AG09309 (cell line): ENCODE data around the gene GRXCR2.

Source experiments
- DNase-seq: peaks from one replicate; pipeline ENCODE4 v3.0.0-alpha.2; 2010; ENCODE audit warnings: low read depth
- H3K4me3 ChIP-seq: 2 replicates; pipeline ENCODE4 v1.5.1; 2011; ENCODE audit warnings: mild to moderate bottlenecking, low read depth, low read length, moderate library complexity; ENCODE audit not compliant: control insufficient read depth
- TF ChIP-seq, protein P1 (sequence below): IDR thresholded peaks from 2 replicates; pipeline ENCODE4 v1.5.1; 2011; ENCODE audit warnings: mild to moderate bottlenecking, low read depth, low read length, inconsistent platforms; ENCODE audit not compliant: insufficient read depth, control insufficient read depth; ENCODE audit errors: missing control alignments

GRXCR2 gene, protein sequence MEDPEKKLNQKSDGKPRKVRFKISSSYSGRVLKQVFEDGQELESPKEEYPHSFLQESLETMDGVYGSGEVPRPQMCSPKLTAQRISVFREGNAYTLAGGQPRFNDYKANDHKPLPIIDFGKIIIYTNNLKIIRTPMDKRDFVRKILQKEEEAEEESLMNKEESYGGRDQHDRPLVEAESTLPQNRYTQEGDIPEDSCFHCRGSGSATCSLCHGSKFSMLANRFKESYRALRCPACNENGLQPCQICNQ

DNA sequence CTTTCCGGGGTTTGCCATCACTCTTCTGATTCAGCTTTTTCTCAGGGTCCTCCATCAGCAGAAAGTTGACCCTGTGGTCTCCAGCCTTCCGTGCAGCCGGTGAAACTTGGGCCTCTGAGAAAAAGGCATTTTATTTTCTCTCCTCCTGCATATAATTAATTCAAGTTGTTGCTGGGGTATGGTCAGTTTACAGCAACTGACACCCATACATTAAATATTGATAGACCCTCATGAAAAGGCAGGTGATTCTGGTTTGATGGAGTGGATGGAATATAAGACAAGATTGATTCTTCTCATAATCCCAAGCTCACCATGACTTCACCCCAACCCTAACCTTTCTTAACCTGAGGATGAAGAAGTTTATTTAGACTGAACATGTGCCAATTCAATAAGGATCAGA is at the start of gene GRXCR2:
Gene GRXCR2, minus strand, starts transcription at position 101 of the 400 bp plus-strand sequence. Its CDS starts 46 bp downstream, at position 55.
- H3K4me3 ChIP-seq = no peak within 1 kb of the TSS
- DNase-seq = no peak
- TF ChIP-seq, protein P1, sequence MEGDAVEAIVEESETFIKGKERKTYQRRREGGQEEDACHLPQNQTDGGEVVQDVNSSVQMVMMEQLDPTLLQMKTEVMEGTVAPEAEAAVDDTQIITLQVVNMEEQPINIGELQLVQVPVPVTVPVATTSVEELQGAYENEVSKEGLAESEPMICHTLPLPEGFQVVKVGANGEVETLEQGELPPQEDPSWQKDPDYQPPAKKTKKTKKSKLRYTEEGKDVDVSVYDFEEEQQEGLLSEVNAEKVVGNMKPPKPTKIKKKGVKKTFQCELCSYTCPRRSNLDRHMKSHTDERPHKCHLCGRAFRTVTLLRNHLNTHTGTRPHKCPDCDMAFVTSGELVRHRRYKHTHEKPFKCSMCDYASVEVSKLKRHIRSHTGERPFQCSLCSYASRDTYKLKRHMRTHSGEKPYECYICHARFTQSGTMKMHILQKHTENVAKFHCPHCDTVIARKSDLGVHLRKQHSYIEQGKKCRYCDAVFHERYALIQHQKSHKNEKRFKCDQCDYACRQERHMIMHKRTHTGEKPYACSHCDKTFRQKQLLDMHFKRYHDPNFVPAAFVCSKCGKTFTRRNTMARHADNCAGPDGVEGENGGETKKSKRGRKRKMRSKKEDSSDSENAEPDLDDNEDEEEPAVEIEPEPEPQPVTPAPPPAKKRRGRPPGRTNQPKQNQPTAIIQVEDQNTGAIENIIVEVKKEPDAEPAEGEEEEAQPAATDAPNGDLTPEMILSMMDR = no peak

GRCh38 chr5:145922059-145922458 is 49.2 kb upstream of the GRXCR2 start:
- TF ChIP-seq, protein P1 = no peak
- no peak for DNase-seq

DNA sequence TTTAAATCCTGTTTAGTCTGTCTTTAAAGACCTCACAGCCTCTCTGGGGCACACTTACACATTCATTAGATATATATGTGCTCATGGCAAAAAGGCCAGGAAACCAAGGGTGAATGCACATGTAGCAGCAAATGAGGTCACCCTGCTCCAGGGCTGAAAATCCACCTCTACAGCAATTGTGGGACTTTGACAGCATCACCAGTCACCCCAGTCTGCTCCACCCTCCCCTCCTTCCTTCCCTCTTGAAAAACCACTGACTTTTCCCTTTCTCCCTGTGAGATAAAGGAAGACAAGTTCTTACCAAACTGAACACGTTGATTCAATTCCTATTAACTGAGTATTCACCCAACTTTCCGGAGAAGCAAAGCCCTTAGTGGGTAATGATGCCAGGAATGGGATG is 48.4 kb upstream of the GRXCR2 start:
- TF ChIP-seq, protein P1 = no peak
- DNase-seq = no peak
- no peak overlapping the region for H3K4me3 ChIP-seq

More at GRCh38 chr5:145922059-145922458, 49.2 kb upstream of the GRXCR2 start:
- no peak overlapping the region for H3K4me3 ChIP-seq

DNA sequence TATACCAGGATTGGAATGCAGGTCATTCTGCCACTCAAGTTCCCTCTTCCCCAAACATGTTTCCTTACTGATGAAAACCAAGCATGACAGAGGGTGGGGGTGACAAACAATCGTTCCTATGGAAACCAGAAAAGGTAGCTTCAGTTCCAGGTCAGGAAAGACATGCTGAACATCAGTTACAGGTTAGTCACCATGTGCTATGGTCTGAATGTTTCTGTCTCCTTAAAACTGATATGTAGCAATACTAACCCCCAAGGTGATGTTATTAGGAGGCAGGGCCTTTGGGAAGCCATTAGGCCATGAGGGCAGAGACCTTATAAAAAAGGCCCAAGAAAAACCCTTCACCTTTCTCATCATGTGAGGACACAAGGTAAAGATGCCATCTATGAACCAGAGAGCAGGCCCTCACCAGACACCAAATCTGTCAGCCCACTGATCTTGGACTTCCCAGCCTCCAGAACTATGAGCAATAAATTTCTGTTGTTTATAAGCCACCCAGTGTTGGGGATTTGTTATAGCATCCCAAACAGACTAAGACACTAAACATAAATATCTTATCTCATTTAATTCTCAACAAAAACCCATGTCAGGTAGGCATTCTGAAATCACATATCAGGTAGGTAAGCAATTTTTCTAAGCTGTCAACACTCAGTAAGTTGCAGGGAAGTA is 47.9 kb upstream of the GRXCR2 start:
- no peak for DNase-seq
- no peak overlapping the region for H3K4me3 ChIP-seq
- TF ChIP-seq, protein P1 = no peak

DNA sequence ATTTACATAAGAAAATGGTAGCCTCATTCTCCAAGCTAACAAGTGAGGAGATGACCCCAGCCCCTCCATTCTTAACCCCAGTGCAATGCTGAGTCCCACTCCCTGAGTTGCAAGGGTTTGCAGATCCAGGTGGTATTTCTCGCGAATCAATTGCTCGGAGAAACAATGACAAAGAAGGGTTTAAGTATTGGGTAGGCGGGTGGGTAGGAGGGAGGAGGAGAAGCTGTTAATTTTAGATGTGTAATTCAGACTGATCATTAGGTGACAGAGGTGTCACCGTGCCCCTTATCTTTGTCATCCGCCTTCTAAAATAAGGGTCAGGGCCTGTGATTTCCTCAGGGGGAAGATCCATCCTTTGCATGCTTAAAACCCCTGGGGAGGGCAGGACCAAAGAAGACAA is 46.6 kb upstream of the GRXCR2 start:
- no peak for DNase-seq
- H3K4me3 ChIP-seq = no peak overlapping the region
- TF ChIP-seq, protein P1 = no peak

DNA sequence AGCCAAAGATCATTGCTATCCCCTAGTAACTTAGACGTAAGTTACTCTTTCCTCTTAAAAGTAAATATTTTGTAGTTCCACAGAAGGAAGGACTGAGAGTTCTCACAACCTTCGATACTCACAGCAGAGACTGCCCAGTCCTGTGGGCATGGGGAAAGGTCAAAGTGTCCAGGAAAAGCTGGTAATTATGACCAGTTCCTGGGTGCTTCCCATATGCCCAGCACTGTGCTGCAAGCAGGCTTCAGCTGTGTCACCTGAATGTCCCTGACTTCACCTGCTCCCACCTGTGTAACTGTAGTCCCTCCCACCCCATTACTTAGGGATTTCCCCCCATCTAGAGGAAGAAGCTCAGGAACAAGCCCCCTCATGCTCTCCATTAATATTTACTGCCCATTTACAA is 45.6 kb upstream of the GRXCR2 start:
- DNase-seq = no peak
- TF ChIP-seq, protein P1 = no peak
- H3K4me3 ChIP-seq = no peak overlapping the region

- H3K4me3 ChIP-seq = no peak overlapping the region
- TF ChIP-seq, protein P1 = no peak
- no peak for DNase-seq
Observed at GRCh38 chr5:145917288-145917687, 44.5 kb upstream of the GRXCR2 start.
